Measurements from ENCODE around the gene PFKL. TPM values are rescaled to one million over a fixed set of nuclear protein-coding genes. Genes with fewer than 3 reads are reported as not detected.
A peak's percentile ranks its signal among the peaks of the same experiment; 100 is the strongest.

Gene PFKL
- total RNA-seq, 6 experiments from 2014 or later: 100 to 123 (median 107) TPM

DNA sequence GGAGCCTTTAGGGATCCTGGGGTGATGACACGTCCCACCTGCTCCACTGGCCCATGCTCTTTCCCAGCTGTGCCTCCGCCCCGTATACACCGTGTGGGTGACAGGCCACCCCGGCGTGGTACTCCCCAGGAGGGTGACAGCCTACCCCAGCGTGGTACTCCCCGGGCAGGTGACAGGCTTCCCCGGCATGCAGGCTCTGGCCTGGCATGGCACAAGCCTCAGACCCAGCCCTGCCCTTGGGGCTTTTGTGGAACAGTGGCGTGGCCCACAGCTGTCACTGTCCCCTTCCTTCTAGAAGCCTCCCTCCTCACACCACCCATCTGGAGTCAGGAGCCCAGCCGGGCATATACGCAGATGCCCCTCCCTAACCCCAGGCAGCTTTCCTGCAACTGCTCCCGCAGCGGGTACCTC lies 4.7 kb upstream of the PFKL start:
- no peak overlapping the region for H3K4me3 Mint-ChIP-seq
- peaks cover 5% of the 10 kb centered on the region; the same call in 1 of the 2 replicates for H3K4me1 Mint-ChIP-seq (ENCODE audit: low read depth)
- H3K27me3 Mint-ChIP-seq (ENCODE audit: insufficient read depth): peaks cover 2% of the 10 kb centered on the region; the same call in 1 of the 2 replicates
- no peak for TF ChIP-seq CTCF (IDR thresholded peaks at IDR 0.05)
- H3K9me3 Mint-ChIP-seq: no peaks in the 10 kb centered on the region
- no peaks in the 10 kb centered on the region for H3K36me3 Mint-ChIP-seq (ENCODE audit: low read depth)
- no peak overlapping the region for H3K27ac Mint-ChIP-seq
- DNase-seq: no peak

DNA sequence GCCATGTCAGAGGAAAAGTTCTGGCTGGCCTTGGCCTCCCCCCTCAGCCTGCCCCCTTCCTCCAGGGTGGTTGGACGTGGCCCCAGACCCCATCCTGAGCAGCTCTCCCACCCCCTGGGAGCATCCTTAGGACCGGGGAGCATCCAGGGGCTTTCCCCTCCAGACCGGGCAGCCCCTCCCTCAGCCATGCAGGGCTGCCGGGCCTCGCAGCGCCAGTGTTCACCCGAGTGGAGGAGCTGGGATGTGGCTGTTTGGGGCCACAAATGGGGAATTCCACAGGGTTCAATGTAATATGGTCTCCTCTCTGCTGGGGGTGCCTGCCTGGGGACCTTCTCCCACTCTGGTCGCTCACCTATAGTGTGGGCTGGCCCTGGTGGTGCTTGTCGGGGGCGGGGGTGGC lies 4.2 kb upstream of the PFKL start:
- Mint-ChIP-seq H3K9me3 (no peaks in the 10 kb centered on the region), H3K27ac (no peak overlapping the region), H3K4me1 (ENCODE audit: low read depth) (peaks cover 6% of the 10 kb centered on the region; the same call in 1 of the 2 replicates), H3K36me3 (ENCODE audit: low read depth) (no peaks in the 10 kb centered on the region), H3K27me3 (ENCODE audit: insufficient read depth) (peaks cover under 1% of the 10 kb centered on the region), H3K4me3 (no peak overlapping the region)
- DNase-seq: no peak
- TF ChIP-seq CTCF (IDR thresholded peaks at IDR 0.05): no peak

DNA sequence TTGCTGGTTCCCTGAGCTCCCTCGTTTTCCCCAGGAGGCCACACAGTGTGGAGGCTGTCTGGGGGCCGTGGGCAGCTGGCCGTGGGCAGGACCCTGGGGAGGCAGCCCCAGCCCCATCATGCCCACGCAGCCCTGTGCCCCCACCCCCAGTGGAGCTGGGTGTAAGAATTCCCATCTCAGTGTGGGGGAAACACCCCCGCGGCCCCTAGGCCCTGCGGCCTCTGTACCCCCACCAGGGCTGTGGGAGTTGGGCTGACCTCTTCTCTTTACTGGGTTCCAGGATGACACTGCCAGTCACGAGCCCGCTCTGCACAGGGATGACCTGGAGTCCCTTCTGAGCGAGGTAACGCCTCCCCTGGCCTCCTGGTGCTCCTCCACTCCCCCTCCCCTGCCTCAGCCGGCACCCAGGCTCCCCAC lies 3.7 kb upstream of the PFKL start:
- Mint-ChIP-seq H3K9me3 (no peaks in the 10 kb centered on the region), H3K27me3 (ENCODE audit: insufficient read depth) (peaks cover 3% of the 10 kb centered on the region), H3K4me1 (ENCODE audit: low read depth) (peaks cover 10% of the 10 kb centered on the region), H3K4me3 (no peak overlapping the region), H3K27ac (no peak overlapping the region), H3K36me3 (ENCODE audit: low read depth) (no peaks in the 10 kb centered on the region)
- DNase-seq: no peak
- no peak for TF ChIP-seq CTCF (IDR thresholded peaks at IDR 0.05)

DNA sequence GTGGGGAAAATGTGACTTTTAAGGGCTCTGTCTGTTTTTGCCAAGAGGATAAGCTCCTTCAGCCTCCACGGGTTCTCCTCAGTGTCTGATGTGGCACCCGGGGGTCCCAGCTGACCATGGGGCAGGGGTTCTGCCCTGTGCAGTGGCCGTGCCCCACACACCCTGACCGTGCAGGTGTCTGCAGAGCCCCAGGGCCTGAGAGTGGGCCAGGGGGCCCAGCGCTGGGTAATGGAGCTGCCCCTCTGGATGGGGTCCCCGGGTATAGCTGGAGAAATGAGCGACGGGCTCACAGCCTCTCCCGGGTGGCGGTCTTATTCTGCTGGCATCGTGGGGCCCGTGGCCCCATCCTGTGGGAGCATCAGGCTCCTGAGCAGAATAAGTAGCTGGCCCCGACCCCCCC lies 2.9 kb upstream of the PFKL start:
- TF ChIP-seq CTCF (IDR thresholded peaks at IDR 0.05): no peak
- Mint-ChIP-seq H3K9me3 (no peaks in the 10 kb centered on the region), H3K4me1 (ENCODE audit: low read depth) (peaks cover 14% of the 10 kb centered on the region), H3K36me3 (ENCODE audit: low read depth) (no peaks in the 10 kb centered on the region), H3K27ac (no peak overlapping the region), H3K4me3 (no peak overlapping the region), H3K27me3 (ENCODE audit: insufficient read depth) (peaks cover 3% of the 10 kb centered on the region)
- DNase-seq: no peak

GRCh38 chr21:44297525-44298290 lies 2.1 kb upstream of the PFKL start:
- Mint-ChIP-seq H3K4me1 (ENCODE audit: low read depth) (peaks cover 14% of the 10 kb centered on the region), H3K9me3 (no peaks in the 10 kb centered on the region), H3K36me3 (ENCODE audit: low read depth) (no peaks in the 10 kb centered on the region), H3K27me3 (ENCODE audit: insufficient read depth) (peaks cover 3% of the 10 kb centered on the region), H3K27ac (no peak overlapping the region), H3K4me3 (no peak overlapping the region; the same call in 1 of the 2 replicates)
- peak; percentile 85 for TF ChIP-seq CTCF (IDR thresholded peaks at IDR 0.05)
- peak; percentile 73 for DNase-seq

Data from HFFc6 (cell line).